ENCODE results near the gene LCA5.

LCA5 gene

GRCh38 chr6:79518842-79519241, 18.4 kb downstream of the LCA5 start:
- no peak overlapping the region for H3K27ac ChIP-seq
- TF ChIP-seq, protein P1, sequence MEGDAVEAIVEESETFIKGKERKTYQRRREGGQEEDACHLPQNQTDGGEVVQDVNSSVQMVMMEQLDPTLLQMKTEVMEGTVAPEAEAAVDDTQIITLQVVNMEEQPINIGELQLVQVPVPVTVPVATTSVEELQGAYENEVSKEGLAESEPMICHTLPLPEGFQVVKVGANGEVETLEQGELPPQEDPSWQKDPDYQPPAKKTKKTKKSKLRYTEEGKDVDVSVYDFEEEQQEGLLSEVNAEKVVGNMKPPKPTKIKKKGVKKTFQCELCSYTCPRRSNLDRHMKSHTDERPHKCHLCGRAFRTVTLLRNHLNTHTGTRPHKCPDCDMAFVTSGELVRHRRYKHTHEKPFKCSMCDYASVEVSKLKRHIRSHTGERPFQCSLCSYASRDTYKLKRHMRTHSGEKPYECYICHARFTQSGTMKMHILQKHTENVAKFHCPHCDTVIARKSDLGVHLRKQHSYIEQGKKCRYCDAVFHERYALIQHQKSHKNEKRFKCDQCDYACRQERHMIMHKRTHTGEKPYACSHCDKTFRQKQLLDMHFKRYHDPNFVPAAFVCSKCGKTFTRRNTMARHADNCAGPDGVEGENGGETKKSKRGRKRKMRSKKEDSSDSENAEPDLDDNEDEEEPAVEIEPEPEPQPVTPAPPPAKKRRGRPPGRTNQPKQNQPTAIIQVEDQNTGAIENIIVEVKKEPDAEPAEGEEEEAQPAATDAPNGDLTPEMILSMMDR (conservative IDR thresholded peaks at IDR 0.05): no peak
- no peak for TF ChIP-seq ZFX (IDR thresholded peaks at IDR 0.05)

DNA sequence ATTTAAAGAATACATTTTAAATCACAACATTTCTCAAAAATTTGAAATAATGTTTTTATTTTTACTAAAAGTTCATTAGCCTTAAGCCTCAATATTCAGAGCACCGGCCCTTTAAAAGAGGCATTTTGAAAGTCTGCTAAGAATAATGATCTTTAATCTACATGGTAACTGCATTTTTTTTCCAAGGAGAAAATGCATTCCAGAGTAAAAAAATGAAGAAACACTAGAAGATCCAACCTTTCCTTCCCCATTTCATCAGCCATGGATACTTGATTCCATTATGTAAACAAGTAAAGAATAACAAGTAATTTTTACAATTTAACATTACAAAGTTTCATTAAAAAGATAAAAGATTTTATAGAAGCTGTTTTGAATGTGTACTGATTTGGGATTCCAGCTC, 21.8 kb downstream of the LCA5 start:
- TF ChIP-seq ZFX (IDR thresholded peaks at IDR 0.05): no peak
- TF ChIP-seq, protein P1 (conservative IDR thresholded peaks at IDR 0.05): no peak
- H3K27ac ChIP-seq: no peak overlapping the region

- TF ChIP-seq, protein P1 (conservative IDR thresholded peaks at IDR 0.05): no peak
- no peak for TF ChIP-seq ZFX (IDR thresholded peaks at IDR 0.05)
- no peak overlapping the region for H3K27ac ChIP-seq
These were observed 24.1 kb downstream of the LCA5 start for GRCh38 chr6:79513111-79513510.

GRCh38 chr6:79512014-79512413, 25.2 kb downstream of the LCA5 start:
- TF ChIP-seq, protein P1 (conservative IDR thresholded peaks at IDR 0.05): no peak
- TF ChIP-seq ZFX (IDR thresholded peaks at IDR 0.05): no peak

GRCh38 chr6:79510707-79511106, 26.5 kb downstream of the LCA5 start:
- H3K27ac ChIP-seq: no peak overlapping the region
- TF ChIP-seq ZFX (IDR thresholded peaks at IDR 0.05): no peak
- TF ChIP-seq, protein P1 (conservative IDR thresholded peaks at IDR 0.05): no peak

More at GRCh38 chr6:79512014-79512413, 25.2 kb downstream of the LCA5 start:
- no peak overlapping the region for H3K27ac ChIP-seq

DNA sequence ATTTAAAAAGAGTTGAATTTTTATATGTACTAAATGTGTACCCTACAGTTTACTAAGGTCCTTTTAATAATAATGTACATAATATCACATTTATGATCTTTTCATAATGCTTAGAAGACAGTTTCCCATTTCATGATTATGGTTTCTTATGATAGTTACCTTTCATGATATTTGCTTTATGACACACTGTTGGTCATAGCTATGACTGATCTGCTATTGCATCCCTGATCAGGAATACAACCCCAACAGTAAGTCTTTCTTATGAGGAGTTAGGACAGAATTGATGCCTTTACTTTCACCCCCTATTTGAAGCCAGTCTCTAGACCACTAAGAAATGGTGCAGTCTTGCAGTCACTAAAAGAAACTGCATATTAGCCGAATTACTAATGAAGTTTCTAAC, 31.0 kb downstream of the LCA5 start:
- TF ChIP-seq, protein P1 (conservative IDR thresholded peaks at IDR 0.05): no peak
- no peak for TF ChIP-seq ZFX (IDR thresholded peaks at IDR 0.05)
- H3K27ac ChIP-seq: no peak overlapping the region

GRCh38 chr6:79504372-79504771, 32.9 kb downstream of the LCA5 start:
- no peak overlapping the region for H3K27ac ChIP-seq
- TF ChIP-seq ZFX (IDR thresholded peaks at IDR 0.05): no peak
- TF ChIP-seq, protein P1 (conservative IDR thresholded peaks at IDR 0.05): no peak

Measured in C4-2B (cell line).